WERI-Rb-1 (cell line): Measurements from ENCODE around the gene PUM1.

Experiments used
- DNase-seq: peaks from one replicate; pipeline ENCODE4 v3.0.0-alpha.2; 2020
- H3K27ac ChIP-seq: fragments of 250-450 bp; sonication (Bioruptor Pico); 2 replicates; pipeline ENCODE4 v1.5.1; 2020; ENCODE audit warnings: mild to moderate bottlenecking, moderate library complexity
- H3K27me3 ChIP-seq: fragments of 250-450 bp; sonication (Bioruptor Pico); 2 replicates; pipeline ENCODE4 v1.5.1; 2021; ENCODE audit warnings: mild to moderate bottlenecking, low read depth, moderate library complexity; ENCODE audit not compliant: insufficient read depth, severe bottlenecking
- H3K36me3 ChIP-seq: fragments of 250-450 bp; sonication (Bioruptor Pico); 2 replicates; pipeline ENCODE4 v1.5.1; 2020; ENCODE audit warnings: mild to moderate bottlenecking, moderate library complexity
- H3K4me3 ChIP-seq: 2 replicates; pipeline ENCODE4 v1.5.1; 2011; ENCODE audit warnings: low read depth, mild to moderate bottlenecking, control low read depth, low read length
- H3K9me3 ChIP-seq: fragments of 250-450 bp; sonication (Bioruptor Pico); 2 replicates; pipeline ENCODE4 v1.5.1; 2021; ENCODE audit warnings: mild to moderate bottlenecking, moderate library complexity; ENCODE audit not compliant: severe bottlenecking
- TF ChIP-seq, protein P1 (sequence below): IDR thresholded peaks from 2 replicates; pipeline ENCODE4 v1.5.1; 2011; ENCODE audit warnings: low read depth, mild to moderate bottlenecking, control low read depth, inconsistent platforms, low read length

The PUM1 gene

GRCh38 chr1:30928789-30929134, 136.8 kb downstream of the PUM1 start:
- Histone ChIP-seq H3K36me3 (peaks cover 18% of the 10 kb centered on the region), H3K9me3 (no peaks in the 10 kb centered on the region), H3K27ac (no peak overlapping the region), H3K4me3 (no peak overlapping the region), H3K27me3 (no peaks in the 10 kb centered on the region)
- DNase-seq, result no peak
- TF ChIP-seq, protein P1, sequence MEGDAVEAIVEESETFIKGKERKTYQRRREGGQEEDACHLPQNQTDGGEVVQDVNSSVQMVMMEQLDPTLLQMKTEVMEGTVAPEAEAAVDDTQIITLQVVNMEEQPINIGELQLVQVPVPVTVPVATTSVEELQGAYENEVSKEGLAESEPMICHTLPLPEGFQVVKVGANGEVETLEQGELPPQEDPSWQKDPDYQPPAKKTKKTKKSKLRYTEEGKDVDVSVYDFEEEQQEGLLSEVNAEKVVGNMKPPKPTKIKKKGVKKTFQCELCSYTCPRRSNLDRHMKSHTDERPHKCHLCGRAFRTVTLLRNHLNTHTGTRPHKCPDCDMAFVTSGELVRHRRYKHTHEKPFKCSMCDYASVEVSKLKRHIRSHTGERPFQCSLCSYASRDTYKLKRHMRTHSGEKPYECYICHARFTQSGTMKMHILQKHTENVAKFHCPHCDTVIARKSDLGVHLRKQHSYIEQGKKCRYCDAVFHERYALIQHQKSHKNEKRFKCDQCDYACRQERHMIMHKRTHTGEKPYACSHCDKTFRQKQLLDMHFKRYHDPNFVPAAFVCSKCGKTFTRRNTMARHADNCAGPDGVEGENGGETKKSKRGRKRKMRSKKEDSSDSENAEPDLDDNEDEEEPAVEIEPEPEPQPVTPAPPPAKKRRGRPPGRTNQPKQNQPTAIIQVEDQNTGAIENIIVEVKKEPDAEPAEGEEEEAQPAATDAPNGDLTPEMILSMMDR, result no peak

- no peaks in the 10 kb centered on the region for H3K27me3 ChIP-seq
- H3K36me3 ChIP-seq, result peaks cover 12% of the 10 kb centered on the region
- H3K4me3 ChIP-seq, result no peak overlapping the region
- H3K9me3 ChIP-seq, result no peaks in the 10 kb centered on the region
- H3K27ac ChIP-seq, result no peak overlapping the region
- DNase-seq, result no peak
- TF ChIP-seq, protein P1, result no peak
Observed at GRCh38 chr1:30928171-30928570, 137.3 kb downstream of the PUM1 start.

DNA sequence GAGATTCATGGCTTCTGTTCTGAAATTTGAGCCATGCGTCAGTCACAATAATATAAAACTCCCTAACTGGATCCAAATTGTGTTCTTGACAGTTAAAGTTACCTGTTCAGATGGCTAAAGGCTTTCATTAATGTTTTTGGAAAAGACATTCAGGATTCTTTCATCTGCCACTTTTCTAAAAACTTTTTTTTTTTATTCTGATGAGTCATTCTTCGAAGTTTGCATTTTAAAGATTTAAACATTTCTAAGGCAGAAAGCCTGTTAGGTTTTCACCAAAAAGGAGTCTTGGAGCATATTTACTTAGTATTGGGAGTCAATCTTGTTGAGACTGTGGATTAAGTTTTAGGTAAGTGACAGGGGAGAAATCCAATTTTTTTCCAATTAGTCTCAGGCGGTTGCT, 138.1 kb downstream of the PUM1 start:
- no peak overlapping the region for H3K27ac ChIP-seq
- peaks cover 8% of the 10 kb centered on the region for H3K36me3 ChIP-seq
- TF ChIP-seq, protein P1, result no peak
- H3K9me3 ChIP-seq, result no peaks in the 10 kb centered on the region
- no peaks in the 10 kb centered on the region for H3K27me3 ChIP-seq
- no peak overlapping the region for H3K4me3 ChIP-seq
- DNase-seq, result no peak

DNA sequence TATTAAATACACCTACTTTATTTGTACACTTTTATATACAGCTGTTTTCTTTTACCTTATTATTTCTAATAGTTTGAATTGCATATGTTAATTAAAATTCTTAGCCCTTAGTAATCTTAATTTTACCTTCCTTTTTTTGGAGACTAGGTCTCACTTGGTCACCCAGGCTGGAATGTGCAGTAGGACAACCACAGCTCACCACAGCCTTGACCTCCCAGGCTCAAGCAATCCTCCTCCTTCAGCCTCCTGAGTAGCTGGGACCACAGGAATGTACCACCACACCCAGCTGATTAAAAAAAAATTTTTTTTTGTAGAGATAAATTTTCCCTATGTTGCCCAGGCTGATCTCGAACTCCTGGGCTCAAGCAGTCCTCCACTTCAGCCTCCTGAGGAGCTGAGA, 141.9 kb downstream of the PUM1 start:
- no peak for DNase-seq

GRCh38 chr1:30920827-30921226, 144.7 kb downstream of the PUM1 start:
- no peak overlapping the region for H3K4me3 ChIP-seq
- no peaks in the 10 kb centered on the region for H3K36me3 ChIP-seq
- DNase-seq, result no peak
- no peaks in the 10 kb centered on the region for H3K27me3 ChIP-seq
- TF ChIP-seq, protein P1, result no peak
- H3K27ac ChIP-seq, result no peak overlapping the region
- H3K9me3 ChIP-seq, result no peaks in the 10 kb centered on the region

More for the DNA sequence above, 141.9 kb downstream of the PUM1 start:
- TF ChIP-seq, protein P1, result no peak
- Histone ChIP-seq H3K9me3 (no peaks in the 10 kb centered on the region), H3K36me3 (no peaks in the 10 kb centered on the region), H3K4me3 (no peak overlapping the region), H3K27me3 (no peaks in the 10 kb centered on the region), H3K27ac (no peak overlapping the region)

DNA sequence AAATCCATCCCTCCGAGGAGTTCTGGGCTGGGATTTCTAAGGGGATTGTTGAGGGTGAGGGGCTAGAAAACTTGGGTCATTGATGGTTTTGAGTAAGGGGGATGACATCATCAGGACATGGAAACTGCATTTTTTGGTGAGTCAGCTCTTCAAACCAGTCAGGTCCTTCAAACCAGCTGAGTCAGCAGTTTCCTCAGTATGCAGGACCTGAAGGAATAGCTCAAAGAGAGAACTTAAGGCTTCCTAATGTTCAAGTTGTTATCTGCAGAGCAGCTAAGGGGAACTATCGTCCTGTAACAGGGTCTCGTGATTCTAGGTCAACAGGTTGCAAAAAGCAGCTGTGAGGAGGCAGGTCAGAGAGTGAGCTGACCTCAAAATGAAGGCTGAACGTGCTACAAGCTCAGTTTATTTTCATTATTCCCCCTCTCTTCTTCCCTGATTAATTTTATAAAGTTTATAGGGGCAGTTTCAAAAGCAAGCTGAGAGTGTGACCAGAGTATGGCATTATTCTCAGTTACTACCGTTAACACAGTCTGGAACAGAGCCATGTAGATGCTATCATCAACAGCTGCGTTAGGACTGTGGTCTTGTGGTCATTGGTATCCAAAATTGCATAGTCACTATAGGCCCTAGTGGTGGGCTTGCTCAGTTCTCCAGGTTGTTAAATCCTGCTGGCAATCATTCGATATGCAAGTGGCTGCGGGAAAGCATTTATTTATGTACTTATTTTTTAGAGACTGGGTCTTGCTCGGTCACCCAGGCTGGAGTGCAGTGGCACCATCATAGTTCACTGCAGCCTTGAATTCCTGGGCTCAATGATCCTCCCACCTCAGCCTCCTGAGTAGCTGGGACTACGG, 146.3 kb downstream of the PUM1 start:
- DNase-seq, result no peak
- TF ChIP-seq, protein P1, result no peak
- Histone ChIP-seq H3K36me3 (no peaks in the 10 kb centered on the region), H3K27ac (no peak overlapping the region), H3K27me3 (no peaks in the 10 kb centered on the region), H3K4me3 (no peak overlapping the region), H3K9me3 (no peaks in the 10 kb centered on the region)
